C4-2B (cell line): ENCODE data around the gene CSNK1D.

Experiments used
- H3K27ac ChIP-seq: fragments of 450-650 bp; 2 replicates; pipeline ENCODE4 v1.5.1; 2017
- ZFX ChIP-seq: fragments of 450-650 bp; IDR thresholded peaks from 2 replicates; pipeline ENCODE4 v1.6.1; 2017
- TF ChIP-seq, protein P1 (sequence below): fragments of 450-650 bp; conservative IDR thresholded peaks from 2 replicates; pipeline ENCODE4 v1.5.1; 2017; ENCODE audit warnings: mild to moderate bottlenecking

CSNK1D gene

GRCh38 chr17:82202981-82203380, 70.5 kb downstream of the CSNK1D start:
- TF ChIP-seq, protein P1, sequence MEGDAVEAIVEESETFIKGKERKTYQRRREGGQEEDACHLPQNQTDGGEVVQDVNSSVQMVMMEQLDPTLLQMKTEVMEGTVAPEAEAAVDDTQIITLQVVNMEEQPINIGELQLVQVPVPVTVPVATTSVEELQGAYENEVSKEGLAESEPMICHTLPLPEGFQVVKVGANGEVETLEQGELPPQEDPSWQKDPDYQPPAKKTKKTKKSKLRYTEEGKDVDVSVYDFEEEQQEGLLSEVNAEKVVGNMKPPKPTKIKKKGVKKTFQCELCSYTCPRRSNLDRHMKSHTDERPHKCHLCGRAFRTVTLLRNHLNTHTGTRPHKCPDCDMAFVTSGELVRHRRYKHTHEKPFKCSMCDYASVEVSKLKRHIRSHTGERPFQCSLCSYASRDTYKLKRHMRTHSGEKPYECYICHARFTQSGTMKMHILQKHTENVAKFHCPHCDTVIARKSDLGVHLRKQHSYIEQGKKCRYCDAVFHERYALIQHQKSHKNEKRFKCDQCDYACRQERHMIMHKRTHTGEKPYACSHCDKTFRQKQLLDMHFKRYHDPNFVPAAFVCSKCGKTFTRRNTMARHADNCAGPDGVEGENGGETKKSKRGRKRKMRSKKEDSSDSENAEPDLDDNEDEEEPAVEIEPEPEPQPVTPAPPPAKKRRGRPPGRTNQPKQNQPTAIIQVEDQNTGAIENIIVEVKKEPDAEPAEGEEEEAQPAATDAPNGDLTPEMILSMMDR, result no peak
- no peak for TF ChIP-seq ZFX
- no peak overlapping the region for H3K27ac ChIP-seq

DNA sequence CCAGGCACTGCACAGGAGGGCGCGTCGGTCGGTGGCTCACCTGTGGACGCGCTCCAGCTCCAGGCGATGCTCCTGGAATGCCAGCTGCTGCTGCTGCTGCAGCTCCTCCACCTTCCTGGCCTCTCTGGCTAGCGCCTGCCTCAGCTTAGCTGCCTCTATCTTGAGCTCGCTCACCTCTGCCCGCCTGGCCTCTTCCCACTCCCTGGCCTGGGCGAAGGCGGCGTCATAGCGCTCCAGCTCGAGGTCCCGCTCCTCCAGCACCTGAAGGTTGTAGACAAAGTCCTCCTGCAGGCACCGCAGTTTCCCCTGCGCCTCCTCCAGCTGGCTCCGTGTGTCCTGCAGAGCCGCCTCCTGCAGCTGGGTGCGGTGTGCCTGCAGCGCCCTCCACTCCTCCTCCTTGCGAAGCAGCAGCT, 72.0 kb downstream of the CSNK1D start:
- H3K27ac ChIP-seq, result no peak overlapping the region
- no peak for TF ChIP-seq ZFX
- TF ChIP-seq, protein P1, result no peak

GRCh38 chr17:82200743-82201497, 72.6 kb downstream of the CSNK1D start:
- TF ChIP-seq, protein P1, result no peak
- no peak for TF ChIP-seq ZFX
- no peak overlapping the region for H3K27ac ChIP-seq

GRCh38 chr17:82200135-82200534, 73.4 kb downstream of the CSNK1D start:
- no peak overlapping the region for H3K27ac ChIP-seq
- TF ChIP-seq ZFX, result no peak
- TF ChIP-seq, protein P1, result no peak

GRCh38 chr17:82199496-82199895, 74.0 kb downstream of the CSNK1D start:
- H3K27ac ChIP-seq, result no peak overlapping the region
- TF ChIP-seq, protein P1, result no peak
- no peak for TF ChIP-seq ZFX

DNA sequence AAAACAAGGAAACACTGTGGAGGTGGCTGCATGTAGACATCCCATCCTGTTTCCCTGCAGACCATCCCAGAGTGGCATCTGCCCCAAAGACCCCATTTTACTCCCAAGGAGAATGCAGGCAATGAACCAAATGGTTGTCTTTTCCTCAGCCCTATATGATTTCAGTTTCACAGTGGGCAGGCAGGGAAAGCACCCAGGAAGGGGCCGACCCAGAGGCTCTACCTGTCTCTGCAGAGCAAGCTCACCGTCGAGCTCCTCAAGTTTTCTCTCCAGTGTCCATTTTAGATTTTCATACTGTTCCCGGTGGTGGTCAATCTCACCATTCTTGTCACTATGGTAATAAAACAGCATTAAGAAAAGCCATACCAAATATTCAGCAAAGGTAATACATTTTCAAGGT, 75.4 kb downstream of the CSNK1D start:
- TF ChIP-seq, protein P1, result no peak
- TF ChIP-seq ZFX, result no peak
- no peak overlapping the region for H3K27ac ChIP-seq

DNA sequence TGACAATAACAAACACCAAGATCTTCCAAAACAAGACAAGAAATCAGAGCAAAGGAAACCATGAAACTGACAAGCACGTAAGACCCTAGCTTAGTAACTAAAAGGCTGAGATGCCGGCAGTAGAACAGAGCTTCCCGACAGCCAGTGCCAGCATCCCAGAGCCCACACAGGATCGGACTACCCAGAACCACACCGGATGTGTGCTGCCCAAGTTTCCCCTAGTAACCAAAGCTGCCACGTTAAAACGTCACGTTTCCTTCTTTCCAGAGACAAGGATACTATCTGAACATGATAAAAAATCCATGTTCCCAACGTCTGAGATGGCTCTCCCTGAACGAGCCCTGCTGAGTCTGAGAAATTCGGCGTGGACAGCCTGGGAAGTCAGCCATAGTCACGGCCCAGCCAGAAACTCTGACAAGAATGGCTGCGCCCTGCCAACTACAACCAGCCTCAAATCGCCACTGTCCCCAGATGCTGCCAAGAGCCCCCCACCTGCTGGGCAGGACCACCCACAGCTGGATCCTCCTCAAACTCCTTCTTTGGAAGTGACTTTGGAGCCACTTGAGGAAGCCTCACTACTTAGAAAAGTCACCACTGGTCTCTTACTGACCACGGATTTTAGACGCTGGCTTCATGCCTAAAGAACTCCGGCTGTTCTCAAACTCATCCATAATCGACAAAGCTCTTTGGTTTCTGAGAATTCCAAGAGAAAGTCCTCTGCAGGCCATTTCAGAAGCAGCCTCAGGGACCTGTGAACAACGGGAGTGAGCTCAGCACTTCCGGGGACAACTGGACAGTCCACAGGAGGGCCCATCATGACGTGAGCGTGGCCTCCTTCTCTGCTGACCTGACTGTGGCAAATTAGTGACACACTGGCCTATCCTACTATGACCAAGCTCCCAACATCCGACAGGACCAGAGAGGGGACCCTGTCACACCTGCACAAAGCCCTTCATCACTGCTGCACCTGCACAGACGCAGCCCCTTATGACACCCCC, 77.5 kb downstream of the CSNK1D start:
- no peak overlapping the region for H3K27ac ChIP-seq
- TF ChIP-seq, protein P1, result no peak
- no peak for TF ChIP-seq ZFX
